ENCODE results near the gene GUCD1.
A peak's percentile ranks its signal among the peaks of the same experiment; 100 is the strongest.
"Not testable (repeated sequence)": the region's sequence is repeated elsewhere in the genome, so short reads cannot be mapped to it uniquely, and the experiment has no call there.

GUCD1 gene

GRCh38 chr22:24595863-24596262 is 40.9 kb upstream of the GUCD1 start:
- Histone ChIP-seq H3K4me1 (ENCODE audit: control insufficient read depth, insufficient read depth, low read length, poor library complexity, severe bottlenecking) (peaks cover 8% of the 10 kb centered on the region), H3K9me3 (ENCODE audit: control insufficient read depth, low read length) (no peaks in the 10 kb centered on the region), H3K27ac (ENCODE audit: insufficient read depth, low read length, poor library complexity, severe bottlenecking) (no peak overlapping the region), H3K4me3 (ENCODE audit: insufficient read depth, low read depth, low read length, poor library complexity, severe bottlenecking) (no peak overlapping the region), H3K27me3 (replicated peaks; ENCODE audit: control insufficient read depth, insufficient read depth, low read length, poor library complexity, severe bottlenecking) (no peaks in the 10 kb centered on the region), H3K36me3 (ENCODE audit: control insufficient read depth, insufficient read depth, low read length) (no peaks in the 10 kb centered on the region)
- DNase-seq = no peak

GRCh38 chr22:24595228-24595627 is 40.3 kb upstream of the GUCD1 start:
- Histone ChIP-seq H3K27ac (ENCODE audit: insufficient read depth, low read length, poor library complexity, severe bottlenecking) (no peak overlapping the region), H3K4me1 (ENCODE audit: control insufficient read depth, insufficient read depth, low read length, poor library complexity, severe bottlenecking) (peaks cover 8% of the 10 kb centered on the region), H3K36me3 (ENCODE audit: control insufficient read depth, insufficient read depth, low read length) (no peaks in the 10 kb centered on the region), H3K27me3 (replicated peaks; ENCODE audit: control insufficient read depth, insufficient read depth, low read length, poor library complexity, severe bottlenecking) (no peaks in the 10 kb centered on the region), H3K9me3 (ENCODE audit: control insufficient read depth, low read length) (no peaks in the 10 kb centered on the region), H3K4me3 (ENCODE audit: insufficient read depth, low read depth, low read length, poor library complexity, severe bottlenecking) (no peak overlapping the region)
- DNase-seq = no peak

- H3K4me1 ChIP-seq (ENCODE audit: control insufficient read depth, insufficient read depth, low read length, poor library complexity, severe bottlenecking) = peaks cover 8% of the 10 kb centered on the region
- H3K27ac ChIP-seq (ENCODE audit: insufficient read depth, low read length, poor library complexity, severe bottlenecking) = no peak overlapping the region
- DNase-seq = no peak
- no peak overlapping the region for H3K4me3 ChIP-seq (ENCODE audit: insufficient read depth, low read depth, low read length, poor library complexity, severe bottlenecking)
- no peaks in the 10 kb centered on the region for H3K27me3 ChIP-seq (replicated peaks; ENCODE audit: control insufficient read depth, insufficient read depth, low read length, poor library complexity, severe bottlenecking)
- no peaks in the 10 kb centered on the region for H3K36me3 ChIP-seq (ENCODE audit: control insufficient read depth, insufficient read depth, low read length)
- no peaks in the 10 kb centered on the region for H3K9me3 ChIP-seq (ENCODE audit: control insufficient read depth, low read length)
These were observed 39.7 kb upstream of the GUCD1 start for GRCh38 chr22:24594569-24595120.

- DNase-seq = no peak
- peaks cover 8% of the 10 kb centered on the region for H3K4me1 ChIP-seq (ENCODE audit: control insufficient read depth, insufficient read depth, low read length, poor library complexity, severe bottlenecking)
- H3K4me3 ChIP-seq (ENCODE audit: insufficient read depth, low read depth, low read length, poor library complexity, severe bottlenecking) = no peak overlapping the region
- H3K36me3 ChIP-seq (ENCODE audit: control insufficient read depth, insufficient read depth, low read length) = no peaks in the 10 kb centered on the region
- no peaks in the 10 kb centered on the region for H3K27me3 ChIP-seq (replicated peaks; ENCODE audit: control insufficient read depth, insufficient read depth, low read length, poor library complexity, severe bottlenecking)
- no peak overlapping the region for H3K27ac ChIP-seq (ENCODE audit: insufficient read depth, low read length, poor library complexity, severe bottlenecking)
- no peaks in the 10 kb centered on the region for H3K9me3 ChIP-seq (ENCODE audit: control insufficient read depth, low read length)
These were observed 39.1 kb upstream of the GUCD1 start for GRCh38 chr22:24593836-24594568.

- H3K27ac ChIP-seq (ENCODE audit: insufficient read depth, low read length, poor library complexity, severe bottlenecking); H3K36me3 ChIP-seq (ENCODE audit: control insufficient read depth, insufficient read depth, low read length); H3K4me3 ChIP-seq (ENCODE audit: insufficient read depth, low read depth, low read length, poor library complexity, severe bottlenecking); H3K4me1 ChIP-seq (ENCODE audit: control insufficient read depth, insufficient read depth, low read length, poor library complexity, severe bottlenecking); H3K27me3 ChIP-seq (replicated peaks; ENCODE audit: control insufficient read depth, insufficient read depth, low read length, poor library complexity, severe bottlenecking); DNase-seq; H3K9me3 ChIP-seq (ENCODE audit: control insufficient read depth, low read length): not testable (repeated sequence)
These were observed 38.6 kb upstream of the GUCD1 start for GRCh38 chr22:24593559-24593835.

- H3K4me1 ChIP-seq (ENCODE audit: control insufficient read depth, insufficient read depth, low read length, poor library complexity, severe bottlenecking) = peaks cover 8% of the 10 kb centered on the region
- no peaks in the 10 kb centered on the region for H3K27me3 ChIP-seq (replicated peaks; ENCODE audit: control insufficient read depth, insufficient read depth, low read length, poor library complexity, severe bottlenecking)
- H3K36me3 ChIP-seq (ENCODE audit: control insufficient read depth, insufficient read depth, low read length) = no peaks in the 10 kb centered on the region
- H3K4me3 ChIP-seq (ENCODE audit: insufficient read depth, low read depth, low read length, poor library complexity, severe bottlenecking) = peak within 1 kb of the TSS; percentile 57
- no peak for DNase-seq
- no peaks in the 10 kb centered on the region for H3K9me3 ChIP-seq (ENCODE audit: control insufficient read depth, low read length)
- no peak within 1 kb of the TSS for H3K27ac ChIP-seq (ENCODE audit: insufficient read depth, low read length, poor library complexity, severe bottlenecking)
These were observed 38.1 kb upstream of the GUCD1 start, which contains the start of gene LRRC75B for GRCh38 chr22:24592851-24593558. Gene LRRC75B (minus strand): TSS chr22:24593073. CDS start chr22:24593039, 34 bp downstream.

GRCh38 chr22:24592058-24592850 is 37.3 kb upstream of the GUCD1 start:
- H3K4me3 ChIP-seq (ENCODE audit: insufficient read depth, low read depth, low read length, poor library complexity, severe bottlenecking) = peak overlapping the region; percentile 57
- peaks cover 8% of the 10 kb centered on the region for H3K4me1 ChIP-seq (ENCODE audit: control insufficient read depth, insufficient read depth, low read length, poor library complexity, severe bottlenecking)
- no peaks in the 10 kb centered on the region for H3K27me3 ChIP-seq (replicated peaks; ENCODE audit: control insufficient read depth, insufficient read depth, low read length, poor library complexity, severe bottlenecking)
- no peak for DNase-seq
- H3K27ac ChIP-seq (ENCODE audit: insufficient read depth, low read length, poor library complexity, severe bottlenecking) = no peak overlapping the region
- no peaks in the 10 kb centered on the region for H3K36me3 ChIP-seq (ENCODE audit: control insufficient read depth, insufficient read depth, low read length)
- H3K9me3 ChIP-seq (ENCODE audit: control insufficient read depth, low read length) = no peaks in the 10 kb centered on the region

- DNase-seq = no peak
- Histone ChIP-seq H3K4me1 (ENCODE audit: control insufficient read depth, insufficient read depth, low read length, poor library complexity, severe bottlenecking) (peaks cover 8% of the 10 kb centered on the region), H3K27ac (ENCODE audit: insufficient read depth, low read length, poor library complexity, severe bottlenecking) (no peak overlapping the region), H3K4me3 (ENCODE audit: insufficient read depth, low read depth, low read length, poor library complexity, severe bottlenecking) (no peak overlapping the region), H3K36me3 (ENCODE audit: control insufficient read depth, insufficient read depth, low read length) (no peaks in the 10 kb centered on the region), H3K9me3 (ENCODE audit: control insufficient read depth, low read length) (no peaks in the 10 kb centered on the region), H3K27me3 (replicated peaks; ENCODE audit: control insufficient read depth, insufficient read depth, low read length, poor library complexity, severe bottlenecking) (no peaks in the 10 kb centered on the region)
These were observed 36.4 kb upstream of the GUCD1 start for GRCh38 chr22:24591286-24591830.

- no peaks in the 10 kb centered on the region for H3K36me3 ChIP-seq (ENCODE audit: control insufficient read depth, insufficient read depth, low read length)
- no peak for DNase-seq
- no peaks in the 10 kb centered on the region for H3K9me3 ChIP-seq (ENCODE audit: control insufficient read depth, low read length)
- peaks cover 8% of the 10 kb centered on the region for H3K4me1 ChIP-seq (ENCODE audit: control insufficient read depth, insufficient read depth, low read length, poor library complexity, severe bottlenecking)
- no peaks in the 10 kb centered on the region for H3K27me3 ChIP-seq (replicated peaks; ENCODE audit: control insufficient read depth, insufficient read depth, low read length, poor library complexity, severe bottlenecking)
- no peak overlapping the region for H3K27ac ChIP-seq (ENCODE audit: insufficient read depth, low read length, poor library complexity, severe bottlenecking)
- H3K4me3 ChIP-seq (ENCODE audit: insufficient read depth, low read depth, low read length, poor library complexity, severe bottlenecking) = no peak overlapping the region
These were observed 35.7 kb upstream of the GUCD1 start for GRCh38 chr22:24590596-24591173.
